HG03095 (cell line): Measurements from ENCODE around the gene KNCN.

Source experiments
- ATAC-seq: cut with Tn5 transposase; IDR thresholded peaks from one replicate; pipeline ENCODE4 v1.9.1; 2021; ENCODE audit warnings: moderate library complexity; ENCODE audit not compliant: unreplicated experiment

The KNCN gene

GRCh38 chr1:46544561-46545240 lies 6.7 kb downstream of the KNCN start:
- no peak for ATAC-seq

DNA sequence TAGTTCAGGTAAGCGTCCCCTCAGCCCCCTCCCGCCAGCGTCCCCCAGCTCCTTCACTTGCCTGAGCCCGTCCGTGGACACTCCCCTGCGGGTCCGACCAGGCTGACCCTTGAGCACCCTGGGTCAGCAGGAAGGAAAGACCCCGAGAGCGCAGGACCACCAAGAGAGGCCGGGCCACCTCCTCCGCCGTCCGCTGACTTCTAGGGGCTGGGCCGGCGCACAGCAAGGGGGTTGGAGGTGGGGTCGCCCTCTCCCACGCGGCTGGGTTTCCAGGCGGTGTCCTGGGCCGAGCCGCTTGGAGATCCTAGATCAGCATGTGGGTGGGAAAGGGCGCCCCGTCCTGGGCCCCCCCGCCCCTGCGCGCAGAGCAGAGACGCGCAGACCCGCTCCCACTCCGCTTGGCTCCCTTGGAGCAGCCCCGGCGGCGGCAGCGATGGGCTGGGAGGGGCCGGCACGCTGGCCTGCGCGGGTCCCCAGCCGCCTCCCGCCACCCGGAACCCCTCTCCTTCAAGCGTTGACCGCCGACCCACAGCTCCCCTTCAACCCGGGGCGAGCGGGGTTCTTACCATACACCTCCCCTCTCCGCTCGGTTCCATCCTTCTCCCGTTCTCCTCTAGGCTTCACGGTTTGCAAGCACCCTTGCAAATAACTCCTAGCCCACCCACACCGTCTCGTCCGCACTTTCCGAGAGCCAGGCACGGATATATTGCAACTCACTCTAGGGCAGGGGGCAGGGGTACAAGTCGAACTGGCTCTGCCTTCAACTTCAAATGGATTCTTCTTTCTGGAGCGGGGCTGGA lies 7.5 kb downstream of the KNCN start:
- ATAC-seq = no peak

- no peak for ATAC-seq
Observed at GRCh38 chr1:46543382-46543760, 8.1 kb downstream of the KNCN start.

DNA sequence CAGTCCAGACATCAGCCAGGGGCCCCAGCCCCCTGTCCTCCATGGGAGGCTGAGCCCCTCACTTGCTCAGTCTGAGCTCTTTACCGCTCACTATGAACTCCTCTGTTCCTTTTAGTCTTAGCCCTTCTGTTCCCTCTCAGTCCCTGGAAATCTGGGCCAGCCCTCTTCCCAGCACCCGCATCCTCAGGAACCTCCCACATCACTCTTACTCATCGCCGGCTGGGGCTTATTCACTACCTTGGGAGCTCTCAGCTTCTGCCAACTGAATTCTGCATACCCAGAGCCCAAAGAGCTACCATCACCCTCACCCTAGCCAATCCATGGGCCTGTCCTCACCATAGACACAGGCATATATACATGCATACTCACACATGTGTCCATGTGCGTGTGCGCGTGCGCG lies 11.5 kb downstream of the KNCN start:
- ATAC-seq = no peak

DNA sequence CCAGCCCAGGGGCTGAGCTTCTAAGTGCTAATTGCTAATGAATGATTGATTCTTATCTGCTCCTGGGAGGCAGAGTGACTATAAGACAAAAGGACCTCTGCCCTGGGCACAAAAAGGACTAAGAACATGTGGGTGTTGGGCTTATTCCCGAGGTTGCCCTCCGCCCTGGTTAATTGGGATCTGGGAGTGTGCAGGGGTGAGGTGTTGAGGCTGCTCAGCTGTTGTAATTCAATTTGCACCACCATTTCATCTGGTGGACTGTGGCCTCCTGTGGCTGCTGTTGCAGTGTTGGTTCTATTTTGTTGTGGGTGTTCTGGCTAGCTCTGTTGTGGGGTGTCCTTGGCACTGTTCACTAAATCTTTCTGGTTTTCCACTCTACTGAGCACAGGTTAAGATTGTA lies 13.3 kb downstream of the KNCN start:
- ATAC-seq = no peak

- ATAC-seq = no peak
Observed at GRCh38 chr1:46537651-46538050, 13.8 kb downstream of the KNCN start.

DNA sequence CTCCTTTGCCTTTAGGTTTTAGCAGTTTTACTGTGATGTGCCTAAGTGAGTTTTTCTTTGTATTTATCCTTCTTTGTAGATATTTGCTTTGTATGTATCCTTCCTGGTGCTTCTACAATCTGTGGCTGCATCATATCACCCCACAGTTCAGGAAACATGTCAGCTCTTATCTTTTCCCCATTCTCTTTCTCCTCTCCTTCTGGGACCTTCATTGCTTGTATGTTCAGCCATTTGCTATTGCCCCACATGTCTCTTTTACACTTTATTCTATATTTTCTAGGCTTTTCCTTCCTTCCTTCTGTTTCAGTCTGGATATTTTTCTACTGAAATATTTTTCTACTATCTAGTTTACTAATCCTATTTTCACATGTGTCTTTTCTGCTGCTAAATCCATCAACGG lies 14.9 kb downstream of the KNCN start:
- no peak for ATAC-seq

DNA sequence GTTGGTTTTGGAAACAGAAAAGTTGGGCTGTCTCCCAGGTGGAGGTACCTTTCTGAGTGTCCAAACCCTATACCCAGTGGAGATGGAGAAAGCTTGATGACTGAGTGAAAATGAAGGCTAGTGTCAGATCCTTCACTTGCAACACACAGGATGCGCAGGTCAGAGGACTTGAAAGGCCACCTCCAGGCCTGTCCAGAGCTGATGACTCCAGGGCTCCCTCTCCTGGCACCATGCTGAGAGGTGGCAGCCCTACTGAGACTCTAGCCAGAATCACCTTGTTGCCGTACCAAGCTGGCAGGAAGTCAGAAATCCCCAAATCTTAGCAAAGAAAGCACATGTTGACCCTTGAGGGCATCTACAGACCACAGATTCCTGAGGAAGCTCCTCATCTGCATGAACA lies 16.4 kb downstream of the KNCN start:
- ATAC-seq = no peak

DNA sequence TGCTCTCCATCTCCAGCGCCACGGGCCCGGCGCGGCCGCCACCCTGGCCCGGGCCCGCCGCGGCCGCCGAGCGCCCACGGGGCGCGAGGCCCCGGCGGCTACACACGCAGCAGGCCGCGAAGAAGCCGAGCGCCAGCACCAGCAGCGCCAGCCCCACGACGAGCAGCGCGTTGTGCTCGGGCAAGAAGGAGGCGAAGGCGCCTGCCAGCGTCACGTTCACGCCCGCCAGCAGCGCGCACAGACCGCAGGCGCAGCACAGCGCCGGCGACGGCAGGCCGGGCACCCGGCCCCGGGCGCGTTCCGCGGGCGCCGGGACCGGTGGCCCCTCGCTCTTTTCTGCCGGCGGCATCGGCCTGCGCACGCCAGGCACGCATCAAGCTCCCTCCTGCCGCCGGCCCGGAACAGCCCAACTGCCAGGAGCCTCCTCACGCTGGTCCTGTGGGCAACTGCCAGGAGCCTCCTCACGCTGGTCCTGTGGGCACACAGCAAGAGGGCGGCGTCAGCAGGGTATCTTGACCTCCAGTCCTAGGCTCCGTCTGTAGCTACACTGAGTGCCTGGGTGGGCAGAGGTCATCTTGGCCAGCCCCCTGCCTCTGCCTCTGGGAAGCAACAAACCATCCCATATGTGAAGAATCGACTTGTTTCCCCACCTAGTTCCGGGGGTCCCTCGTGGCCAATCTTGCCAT lies 18.1 kb downstream of the KNCN start:
- no peak for ATAC-seq

DNA sequence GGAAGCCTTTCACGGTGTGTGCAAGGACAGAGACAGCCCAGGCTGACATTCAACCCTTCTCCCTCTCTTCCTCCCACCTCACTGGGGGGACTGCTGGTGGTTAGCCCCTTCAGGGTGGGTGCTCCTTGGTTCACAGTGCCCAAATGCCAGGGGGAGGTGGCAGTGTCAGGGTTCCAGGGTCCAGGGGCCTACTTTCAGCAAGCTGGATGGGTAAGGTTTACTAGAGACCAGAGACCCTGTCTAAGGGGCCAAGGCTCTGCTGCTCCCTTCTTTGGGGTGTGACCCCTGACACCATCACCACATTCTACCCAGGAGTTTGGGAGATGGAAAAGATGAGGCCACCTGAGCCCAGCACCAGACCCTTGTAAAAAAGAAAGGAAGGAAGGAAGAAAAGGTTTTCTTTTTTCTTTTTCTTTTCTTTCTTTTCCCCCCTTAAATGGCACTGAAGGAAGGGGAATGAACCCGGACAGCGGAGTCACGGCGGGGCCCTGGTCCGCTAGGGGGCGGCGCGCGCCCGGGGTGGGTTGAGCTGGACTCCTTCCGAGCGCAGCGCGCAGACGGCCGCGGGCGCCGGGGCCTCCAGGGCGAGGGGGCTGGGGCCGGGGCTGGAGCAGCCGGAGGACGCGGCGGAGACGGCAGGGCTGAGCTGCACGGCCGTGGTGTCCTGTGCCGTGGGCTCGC lies 18.8 kb downstream of the KNCN start:
- ATAC-seq = no peak

- no peak for ATAC-seq
Observed at GRCh38 chr1:46532095-46532494, 19.4 kb downstream of the KNCN start.

DNA sequence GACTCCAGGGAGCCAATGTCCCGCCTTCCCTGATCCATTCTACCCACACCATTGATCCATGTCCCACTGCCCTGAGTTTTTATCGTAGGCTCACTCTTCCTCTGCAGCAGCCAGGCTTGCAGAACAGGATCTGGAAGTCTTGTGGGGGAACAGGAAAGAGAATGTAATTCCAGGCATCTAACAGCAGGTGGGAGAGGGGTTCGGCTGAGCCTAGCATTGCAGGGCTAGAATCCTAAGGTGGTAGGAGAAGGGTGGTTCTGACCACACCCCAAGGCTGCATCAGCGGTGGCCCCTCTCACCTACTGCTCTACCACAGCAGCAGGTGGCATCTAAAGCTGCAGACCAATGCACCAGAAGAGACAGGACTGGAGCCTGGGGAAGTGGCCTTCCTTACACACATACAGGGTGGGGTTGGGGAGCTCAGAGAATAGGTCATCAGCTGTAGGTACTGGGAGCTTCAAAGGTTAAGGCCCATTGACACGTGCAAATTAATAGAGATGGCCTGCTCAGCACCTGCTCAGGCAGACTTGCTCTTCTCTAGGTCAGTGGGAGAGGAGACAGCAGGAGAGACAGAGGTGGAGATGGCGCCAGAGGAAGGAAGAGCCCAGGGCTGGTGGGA lies 20.5 kb downstream of the KNCN start:
- ATAC-seq = no peak

DNA sequence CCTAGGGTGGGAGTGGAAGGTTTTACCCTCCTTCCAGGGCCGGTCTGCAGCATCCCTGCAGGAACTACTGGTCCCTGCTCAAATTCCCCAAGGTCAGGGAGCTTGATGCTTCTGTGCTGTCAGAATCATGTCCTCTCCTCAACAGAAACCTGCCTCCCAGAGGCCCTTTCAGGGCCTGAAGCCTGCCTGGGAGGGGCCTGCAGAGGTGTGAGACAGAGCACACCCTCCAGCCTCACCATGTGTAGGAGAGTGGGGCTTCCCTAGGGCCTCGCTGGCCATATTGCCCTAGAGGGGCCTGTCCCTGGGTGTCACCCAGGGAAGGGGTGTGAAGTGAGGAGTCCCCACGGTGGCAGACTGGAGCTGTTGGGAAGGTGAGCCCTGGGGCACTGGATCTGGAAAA lies 21.1 kb downstream of the KNCN start:
- no peak for ATAC-seq

- ATAC-seq = no peak
Observed at GRCh38 chr1:46529031-46529630, 22.3 kb downstream of the KNCN start.

GRCh38 chr1:46528297-46528955 lies 23.0 kb downstream of the KNCN start:
- no peak for ATAC-seq

DNA sequence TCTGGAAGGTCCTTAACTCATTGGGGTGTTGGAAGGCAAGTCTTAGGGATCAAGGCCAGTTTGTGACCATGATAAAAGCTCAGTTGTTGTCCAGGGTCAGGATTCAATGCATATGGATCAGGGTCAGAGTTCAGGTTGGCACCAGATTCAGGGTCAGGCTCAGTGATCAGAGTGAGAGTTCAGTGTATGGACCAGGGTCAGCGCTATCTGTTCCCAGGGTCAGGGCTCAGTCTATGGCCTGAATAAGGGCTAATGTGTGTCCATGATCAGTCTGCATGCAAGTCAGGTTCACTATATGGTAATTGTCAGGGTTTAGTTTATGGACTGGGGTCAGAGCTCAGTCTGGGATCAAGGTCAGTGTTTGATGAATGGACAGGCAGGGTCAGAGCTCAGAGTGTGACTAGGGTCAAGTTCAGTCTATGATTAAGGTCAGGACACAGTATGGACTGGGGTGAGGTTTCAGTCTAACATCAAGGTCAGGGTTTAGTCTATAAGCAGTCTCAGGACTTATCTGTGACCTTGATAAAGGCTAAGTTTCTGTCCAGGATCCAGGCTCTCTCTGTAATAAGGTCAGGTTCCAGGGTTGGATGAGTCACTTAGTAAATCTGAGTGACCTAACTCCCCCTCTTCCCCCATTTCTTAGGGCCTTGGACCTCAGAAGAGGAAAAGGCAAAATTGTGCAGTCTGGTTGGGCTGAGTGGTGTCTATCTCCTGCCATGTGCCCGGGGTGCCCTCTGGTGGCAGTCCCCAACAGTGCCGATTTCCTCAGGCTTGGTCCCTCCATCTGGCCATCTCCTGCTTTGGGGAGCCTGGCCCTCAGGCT lies 23.8 kb downstream of the KNCN start:
- ATAC-seq = no peak

DNA sequence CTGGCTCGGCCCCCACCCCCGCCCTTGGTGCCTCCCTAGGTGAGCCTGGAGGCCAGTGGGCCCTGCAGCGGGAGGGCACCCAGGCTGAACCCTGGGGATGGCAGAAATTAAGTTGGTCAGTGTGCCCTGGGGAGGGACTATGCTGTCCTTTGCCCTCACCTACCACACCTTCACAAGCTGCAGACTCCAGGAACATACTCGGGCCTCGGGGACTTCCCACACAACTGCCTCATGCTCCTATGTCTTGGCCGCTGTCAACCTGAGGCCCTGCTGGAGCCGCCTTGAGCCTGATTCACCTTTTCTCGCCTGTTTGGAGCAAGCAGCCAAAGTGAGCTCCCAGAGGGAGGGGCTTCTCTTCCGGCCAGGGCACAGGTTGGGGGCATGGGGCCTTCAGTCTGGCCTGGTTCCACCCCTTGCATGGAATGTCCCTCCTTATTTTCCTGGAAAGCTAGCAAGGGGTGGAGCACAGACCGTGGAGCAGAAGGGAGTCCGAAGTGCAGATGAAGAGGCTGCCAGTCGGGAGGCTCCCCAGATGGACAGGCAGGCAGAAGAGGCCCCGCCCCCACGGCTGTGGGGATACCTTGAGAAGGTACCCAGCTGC lies 24.7 kb downstream of the KNCN start:
- ATAC-seq = no peak

DNA sequence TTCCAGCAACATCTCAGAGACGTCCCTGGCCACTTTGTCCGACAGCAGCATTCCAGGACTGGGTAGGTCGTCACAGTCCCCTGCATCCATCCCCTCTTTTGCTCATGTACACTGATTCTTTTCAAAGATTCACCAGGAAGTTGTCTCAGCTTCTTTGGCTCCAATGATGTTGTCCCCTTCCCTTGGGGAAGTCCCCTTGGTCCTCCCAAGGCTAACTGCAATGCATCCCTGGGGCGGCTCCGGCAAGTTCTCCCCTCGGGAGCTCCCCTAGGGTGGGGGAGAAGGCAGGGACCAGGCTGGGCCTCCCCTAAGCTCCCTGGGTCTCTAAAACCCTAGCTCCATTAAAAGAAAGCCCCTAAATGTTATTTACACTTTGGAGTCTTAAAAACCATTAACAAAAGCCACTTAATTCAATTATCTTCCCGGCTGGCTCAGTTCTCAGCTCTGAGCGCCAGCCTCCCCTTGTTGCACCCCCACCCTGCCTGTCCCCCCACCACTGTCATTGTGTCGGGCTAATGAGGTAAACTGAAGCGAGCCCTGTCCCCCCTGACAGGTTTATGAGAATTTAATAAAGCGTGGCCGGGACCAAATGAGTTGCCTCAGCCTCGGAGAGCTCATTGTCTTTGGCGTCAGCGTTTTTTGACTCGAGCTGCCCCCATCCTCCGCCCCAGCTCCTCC lies 25.3 kb downstream of the KNCN start:
- ATAC-seq = no peak
